GM13977 (cell line): ENCODE measurements around the gene PAX3.

ENCODE experiments used
- DNase-seq: peaks from one replicate; pipeline ENCODE4 v3.0.0; 2012; ENCODE audit warnings: low spot score
- CTCF ChIP-seq: IDR thresholded peaks from 2 replicates; pipeline ENCODE4 v1.5.1; 2012; ENCODE audit warnings: mild to moderate bottlenecking, control low read depth; ENCODE audit not compliant: insufficient read depth; ENCODE audit errors: extremely low read depth, missing control alignments
- in situ Hi-C: fragments of 300-500 bp; cut with MboI; formaldehyde crosslinking; loops from one replicate; pipeline ENCODE4 v1.12.0; 2022; ENCODE audit warnings: low sequenced_read_pairs, low pct_unique_long_range_greater_than_20kb, mixed read lengths, inconsistent platforms; ENCODE audit not compliant: unreplicated experiment

PAX3 gene

GRCh38 chr2:222288590-222289277 is 10.1 kb downstream of the PAX3 start:
- in situ Hi-C loops: loop anchor here (25.0 kb wide), 1 partner anchor 226 kb away; no protein-coding TSS in a partner anchor
- TF ChIP-seq CTCF: no peak
- no peak for DNase-seq

GRCh38 chr2:222287862-222288479 is 10.8 kb downstream of the PAX3 start:
- in situ Hi-C loops: loop anchor here (25.0 kb wide), 1 partner anchor 226 kb away; no protein-coding TSS in a partner anchor
- no peak for DNase-seq
- no peak for TF ChIP-seq CTCF

- in situ Hi-C loops: loop anchor here (25.0 kb wide), 1 partner anchor 222 kb away; no protein-coding TSS in a partner anchor
- TF ChIP-seq CTCF: no peak
- DNase-seq: no peak
Observed at GRCh38 chr2:222284466-222284865, 14.3 kb downstream of the PAX3 start.

- DNase-seq: no peak
- in situ Hi-C loops: loop anchor here (25.0 kb wide), 1 partner anchor 221 kb away; no protein-coding TSS in a partner anchor
- TF ChIP-seq CTCF: no peak
Observed at GRCh38 chr2:222283634-222284033, 15.2 kb downstream of the PAX3 start.

GRCh38 chr2:222281506-222281905 is 17.3 kb downstream of the PAX3 start:
- in situ Hi-C loops: loop anchor here (25.0 kb wide), 1 partner anchor 219 kb away; no protein-coding TSS in a partner anchor
- TF ChIP-seq CTCF: no peak
- DNase-seq: no peak

- in situ Hi-C loops: loop anchor here (25.0 kb wide), 1 partner anchor 218 kb away; no protein-coding TSS in a partner anchor
Observed at GRCh38 chr2:222280795-222281194, 18.0 kb downstream of the PAX3 start.

More at GRCh38 chr2:222280795-222281194, 18.0 kb downstream of the PAX3 start:
- no peak for TF ChIP-seq CTCF
- no peak for DNase-seq
